Heart right ventricle (tissue), 16 donors: ENCODE results near the gene ZNF365. TPM values are rescaled to one million over a fixed set of nuclear protein-coding genes. Genes with fewer than 3 reads are reported as not detected.
"Not testable (repeated sequence)": the region's sequence is repeated elsewhere in the genome, so short reads cannot be mapped to it uniquely, and the experiment has no call there.

Experiments
- ATAC-seq, 8 donors: fragments of 200-7000 bp; cut with Tn5 transposase; one replicate each; pipeline ENCODE4 v1.9.1; 2020; ENCODE audit warnings: mild to moderate bottlenecking in 8 of 8, moderate library complexity in 8 of 8, moderate number of reproducible peaks in 1 of 8
- DNase-seq, 2 donors: peaks; one replicate each; pipeline ENCODE4 v3.0.0-alpha.2; 2020
- H3K27ac ChIP-seq, 10 donors: fragments of 200-600 bp; sonication (generic) in 2 of 10; one replicate each; pipeline versions ENCODE4 v1.5.0 to v1.8.0; 2020 to 2022; ENCODE audit warnings: mild to moderate bottlenecking in 3 of 10
- H3K27me3 ChIP-seq, 7 donors: fragments of 200-600 bp; one replicate each; pipeline ENCODE4 v1.8.0; 2021 to 2022; ENCODE audit warnings: mild to moderate bottlenecking in 2 of 7
- H3K36me3 ChIP-seq, 9 donors: fragments of 200-600 bp; sonication (generic) in 1 of 9; one replicate each; pipeline versions ENCODE4 v1.5.0 to v1.8.0; 2020 to 2022; ENCODE audit warnings: mild to moderate bottlenecking in 2 of 9
- H3K4me1 ChIP-seq, 9 donors: fragments of 200-600 bp; sonication (generic) in 1 of 9; one replicate each; pipeline versions ENCODE4 v1.5.0 to v1.8.0; 2020 to 2022; ENCODE audit warnings: mild to moderate bottlenecking in 4 of 9
- H3K4me3 ChIP-seq, 10 donors: fragments of 200-600 bp; sonication (generic) in 2 of 10; one replicate each; pipeline versions ENCODE4 v1.5.0 to v1.8.0; 2020 to 2022; ENCODE audit warnings: mild to moderate bottlenecking in 7 of 10, moderate library complexity in 2 of 10
- H3K9me3 ChIP-seq, 11 donors: fragments of 200-600 bp in 10 of 11; sonication (generic) in 2 of 11; one replicate each; pipeline versions ENCODE4 v1.5.0 to v1.8.0; 2013 to 2022; ENCODE audit warnings: mild to moderate bottlenecking in 2 of 11, control low read depth in 1 of 11, moderate library complexity in 1 of 11
- WGBS, 2 donors: extraction: QIAGEN DNeasy Blood & Tissue Kit; methylation state at CpG; one replicate each; pipeline ENCODE4 v1.1.7; 2013; ENCODE audit warnings: inconsistent platforms in 1 of 2; 5-methylcytosine and 5-hydroxymethylcytosine counted together
- intact Hi-C, 10 donors: fragments of 100-400 bp; cut with DNase I; formaldehyde crosslinking; loops; one replicate each; pipeline versions ENCODE4 v1.11.1 to v1.14.2; 2022
- polyA plus RNA-seq, 2 donors: library from polyadenylated mRNA; stranded (reverse); fragments of 200-250 nt; gene quantifications; one replicate each; pipeline ENCODE4 v1.2.3, GENCODE V29; 2013
- total RNA-seq, 10 donors: library from RNA; stranded (reverse); fragmentation: NEBNext Ultra II Directional in 3 of 10; extraction: Animal tissue kit (Norgen Biotek cat#: 25700) in 3 of 10; gene quantifications; one replicate each; pipeline versions ENCODE4 v1.2.1 to v1.2.4, GENCODE V29; 2021 to 2023
- TF ChIP-seq, protein P1 (sequence below), 9 donors: fragments of 200-600 bp; sonication (generic) in 2 of 9; IDR thresholded peaks; one replicate each; pipeline versions ENCODE4 v1.5.0 to v1.8.0; 2021 to 2022; ENCODE audit warnings: antibody characterized with exemption in 9 of 9, mild to moderate bottlenecking in 5 of 9, moderate library complexity in 1 of 9
- donor health status: Arrhythmogenic right ventricular cardiomyopathy.
- donor health status: ischemic (EF 13 %, LVEDD 7.1; RV severe dilation, severe dysfunction).
- donor health status: healthy with polysubstance abuse.
- donor health status: DM: no; HTN: yes; CAD: no.
- donor health status: DM: no; HTN: no; CAD: no.
- donor health status: ischemic (EF 25% LVEDD 6.9; RV normal size, moderate dysfunction).
- donor health status: ischemic (EF 25% LVEDD 5.7; RV mildly dilated, moderate dysfunction).
- donor health status: healthy.
- donor health status: DM: yes; HTN: yes; CAD: no.
- donor health status: Ischemic cardiomyopathy.
- donor health status: ischemic (EF 35%, LVEDD 5.7; RV mildly dilated, moderate dysfunction).
- donor health status: nonischemic (EF 11% LVEDD 7.7; RV severe dilation, severe dysfunction).
- donor health status: DM: yes; HTN: yes; CAD: no.
- donor health status: PGD.
- donor health status: ischemic (EF 29% LVEDD 5.4; RV normal size, mild dysfunction).
- donor health status: nonischemic (EF 23%, LVEDD 6.1; RV moderate dilation, normal function).

ZNF365 gene
- total and polyA plus RNA-seq, 12 donors = 0.05 to 0.60 (median 0.16) TPM

DNA sequence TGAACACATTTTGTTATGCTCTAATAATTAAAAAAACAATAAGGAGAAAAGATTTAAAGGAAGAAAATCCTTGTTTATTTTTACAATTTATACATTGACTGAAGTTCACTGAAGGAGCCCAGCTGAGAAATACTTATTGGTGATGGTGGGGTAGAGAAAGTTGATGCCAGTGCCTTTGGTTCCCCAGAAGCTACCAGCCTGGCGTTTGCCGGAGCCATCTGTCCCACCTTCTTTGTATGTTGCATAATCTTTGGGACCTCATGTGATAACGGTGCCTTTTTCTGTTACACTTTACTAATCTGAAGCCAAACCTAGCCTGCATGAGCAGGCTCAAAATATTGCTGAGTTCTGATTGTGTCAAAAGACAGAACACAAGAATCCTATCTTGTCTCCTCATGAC, 22.7 kb downstream of the ZNF365 start:
- Histone ChIP-seq H3K36me3 (no peaks in the 10 kb centered on the region), H3K27me3 (peaks cover 0 to 4% (median 0%) of the 10 kb centered on the region in 7 donors), H3K4me1 (no peaks in the 10 kb centered on the region), H3K9me3 (no peaks in the 10 kb centered on the region), H3K4me3 (no peak overlapping the region), H3K27ac (no peak overlapping the region)
- 80 to 85% methylated on average over 3 of the region's 3 CpGs for WGBS, 2 donors
- TF ChIP-seq, protein P1, sequence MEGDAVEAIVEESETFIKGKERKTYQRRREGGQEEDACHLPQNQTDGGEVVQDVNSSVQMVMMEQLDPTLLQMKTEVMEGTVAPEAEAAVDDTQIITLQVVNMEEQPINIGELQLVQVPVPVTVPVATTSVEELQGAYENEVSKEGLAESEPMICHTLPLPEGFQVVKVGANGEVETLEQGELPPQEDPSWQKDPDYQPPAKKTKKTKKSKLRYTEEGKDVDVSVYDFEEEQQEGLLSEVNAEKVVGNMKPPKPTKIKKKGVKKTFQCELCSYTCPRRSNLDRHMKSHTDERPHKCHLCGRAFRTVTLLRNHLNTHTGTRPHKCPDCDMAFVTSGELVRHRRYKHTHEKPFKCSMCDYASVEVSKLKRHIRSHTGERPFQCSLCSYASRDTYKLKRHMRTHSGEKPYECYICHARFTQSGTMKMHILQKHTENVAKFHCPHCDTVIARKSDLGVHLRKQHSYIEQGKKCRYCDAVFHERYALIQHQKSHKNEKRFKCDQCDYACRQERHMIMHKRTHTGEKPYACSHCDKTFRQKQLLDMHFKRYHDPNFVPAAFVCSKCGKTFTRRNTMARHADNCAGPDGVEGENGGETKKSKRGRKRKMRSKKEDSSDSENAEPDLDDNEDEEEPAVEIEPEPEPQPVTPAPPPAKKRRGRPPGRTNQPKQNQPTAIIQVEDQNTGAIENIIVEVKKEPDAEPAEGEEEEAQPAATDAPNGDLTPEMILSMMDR (IDR thresholded peaks at IDR 0.05) = no peak
- intact Hi-C loops = no loop called here
- DNase-seq (no peak), ATAC-seq (no peak)

DNA sequence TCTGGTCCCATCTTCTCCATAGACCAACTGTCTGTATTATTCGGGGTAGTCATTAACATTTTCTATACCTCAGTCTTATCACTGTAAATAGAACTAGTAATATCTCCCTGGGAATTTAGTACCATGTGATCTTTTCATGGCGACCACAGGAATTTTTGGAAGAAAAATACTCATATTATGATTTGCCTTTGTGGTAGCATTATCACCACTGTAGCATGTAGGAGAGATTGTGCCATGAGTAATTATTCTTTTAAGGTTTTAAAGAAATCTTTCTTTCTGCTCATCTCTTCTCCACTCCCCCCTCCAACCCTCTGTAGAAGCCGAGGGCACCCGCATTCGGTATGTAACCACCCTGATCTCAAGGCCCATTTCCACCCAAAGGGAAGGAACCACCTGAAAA, 25.0 kb downstream of the ZNF365 start:
- DNase-seq (no peak), ATAC-seq (no peak)
- Histone ChIP-seq H3K4me1 (no peaks in the 10 kb centered on the region), H3K4me3 (no peak overlapping the region), H3K27ac (no peak overlapping the region), H3K36me3 (no peaks in the 10 kb centered on the region), H3K27me3 (peaks cover 0 to 2% (median 0%) of the 10 kb centered on the region in 7 donors), H3K9me3 (no peaks in the 10 kb centered on the region)
- 89 to 91% methylated on average over 5 of the region's 5 CpGs for WGBS, 2 donors
- TF ChIP-seq, protein P1 (IDR thresholded peaks at IDR 0.05) = no peak
- intact Hi-C loops = no loop called here

DNA sequence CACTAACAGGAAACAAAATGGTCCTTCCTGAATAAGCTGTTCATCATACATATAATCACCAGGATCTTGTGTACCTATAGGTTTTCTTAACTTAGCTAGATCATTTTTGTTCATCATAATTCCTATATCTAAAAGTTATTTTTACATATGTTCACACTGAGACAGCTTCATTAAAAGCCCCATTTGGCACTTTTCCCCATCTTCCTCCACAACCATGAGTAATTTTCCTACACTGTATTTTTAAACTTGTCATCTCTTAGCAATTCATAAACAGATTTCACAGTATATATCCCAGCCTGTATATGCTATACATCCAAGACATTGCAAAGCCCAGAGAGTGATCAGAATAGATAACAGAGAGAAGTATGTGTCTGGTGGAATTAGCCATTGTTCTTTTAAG, 28.3 kb downstream of the ZNF365 start:
- H3K36me3 ChIP-seq = no peaks in the 10 kb centered on the region
- no peak overlapping the region for H3K4me3 ChIP-seq
- DNase-seq (no peak), ATAC-seq (no peak)
- no peak overlapping the region for H3K27ac ChIP-seq
- peaks cover 0 to 3% (median 0%) of the 10 kb centered on the region in 7 donors for H3K27me3 ChIP-seq
- H3K9me3 ChIP-seq = peaks cover 0 to 7% (median 2%) of the 10 kb centered on the region in 11 donors
- TF ChIP-seq, protein P1 (IDR thresholded peaks at IDR 0.05) = no peak
- no peaks in the 10 kb centered on the region for H3K4me1 ChIP-seq
- intact Hi-C loops = no loop called here

DNA sequence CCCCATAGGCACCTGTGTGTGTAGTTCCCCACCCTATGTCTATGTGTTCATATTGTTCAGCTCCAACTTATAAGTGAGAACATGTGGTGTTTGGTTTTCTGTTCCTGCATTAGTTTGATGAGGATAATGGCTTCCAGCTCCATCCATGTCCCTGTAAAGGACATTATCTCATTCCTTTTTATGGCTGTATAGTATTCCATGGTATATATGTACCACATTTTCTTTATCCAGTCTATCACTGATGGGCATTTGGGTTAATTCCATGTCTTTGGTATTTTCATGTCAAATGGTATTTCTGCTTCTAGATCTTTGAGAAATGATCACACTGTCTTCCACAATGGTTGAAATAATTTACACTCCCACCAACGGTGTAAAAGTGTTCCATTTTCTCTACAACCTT, 36.4 kb downstream of the ZNF365 start:
- intact Hi-C loops, H3K4me1 ChIP-seq, H3K27ac ChIP-seq, H3K4me3 ChIP-seq, ATAC-seq, DNase-seq, H3K36me3 ChIP-seq, H3K27me3 ChIP-seq: not testable (repeated sequence)
- peaks cover 0 to 50% (median 10%) of the 10 kb centered on the region in 11 donors for H3K9me3 ChIP-seq
- WGBS, 2 donors = 52 to 68% methylated on average over 1 of the region's 1 CpG

DNA sequence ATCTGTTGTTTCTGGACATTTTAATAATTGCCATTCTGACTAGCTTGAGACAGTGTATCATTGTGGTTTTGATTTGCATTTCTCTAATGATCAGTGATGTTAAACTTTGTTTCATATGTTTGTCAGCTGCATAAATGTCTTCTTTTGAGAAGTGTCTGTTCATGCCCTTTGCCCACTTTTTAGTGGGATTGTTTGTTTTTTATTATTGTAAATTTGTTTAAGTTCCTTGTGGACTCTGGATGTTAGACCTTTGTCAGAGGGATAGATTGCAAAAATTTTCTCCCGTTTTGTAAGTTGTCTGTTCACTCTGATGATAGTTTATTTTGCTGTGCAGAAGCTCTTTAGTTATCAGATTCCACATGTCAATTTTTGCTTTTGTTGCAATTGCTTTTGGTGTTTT, 36.8 kb downstream of the ZNF365 start:
- H3K4me3 ChIP-seq, H3K27me3 ChIP-seq, ATAC-seq, intact Hi-C loops, H3K36me3 ChIP-seq, H3K4me1 ChIP-seq, H3K27ac ChIP-seq, DNase-seq: not testable (repeated sequence)
- H3K9me3 ChIP-seq = peaks cover 0 to 50% (median 10%) of the 10 kb centered on the region in 11 donors
- WGBS, 2 donors = 81 to 85% methylated on average over 1 of the region's 1 CpG
